ENCODE results near the gene COL25A1.
"Not testable (repeated sequence)": the region's sequence is repeated elsewhere in the genome, so short reads cannot be mapped to it uniquely, and the experiment has no call there.

COL25A1 gene

GRCh38 chr4:109012286-109012880, 290.1 kb downstream of the COL25A1 start:
- no peak for DNase-seq (ENCODE audit: low spot score)

GRCh38 chr4:109011241-109012026, 291.0 kb downstream of the COL25A1 start:
- DNase-seq (ENCODE audit: low spot score) = no peak

- no peak for DNase-seq (ENCODE audit: low spot score)
Measured at GRCh38 chr4:109010521-109010920, 291.9 kb downstream of the COL25A1 start.

- no peak for DNase-seq (ENCODE audit: low spot score)
Measured at GRCh38 chr4:109009909-109010308, 292.5 kb downstream of the COL25A1 start.

GRCh38 chr4:109007976-109008375, 294.5 kb downstream of the COL25A1 start:
- DNase-seq (ENCODE audit: low spot score) = no peak

GRCh38 chr4:109005523-109005922, 296.9 kb downstream of the COL25A1 start:
- DNase-seq (ENCODE audit: low spot score) = no peak

GRCh38 chr4:109004418-109004817, 298.0 kb downstream of the COL25A1 start:
- DNase-seq (ENCODE audit: low spot score) = no peak

GRCh38 chr4:109003964-109004363, 298.5 kb downstream of the COL25A1 start:
- DNase-seq (ENCODE audit: low spot score) = no peak

- no peak for DNase-seq (ENCODE audit: low spot score)
Measured at GRCh38 chr4:108991551-108992328, 310.7 kb downstream of the COL25A1 start.

- no peak for DNase-seq (ENCODE audit: low spot score)
Measured at GRCh38 chr4:108988464-108989195, 313.8 kb downstream of the COL25A1 start.

- DNase-seq (ENCODE audit: low spot score) = not testable (repeated sequence)
Measured at GRCh38 chr4:108984495-108984894, 318.0 kb downstream of the COL25A1 start.

- no peak for DNase-seq (ENCODE audit: low spot score)
Measured at GRCh38 chr4:108982402-108983185, 319.9 kb downstream of the COL25A1 start.

GRCh38 chr4:108980455-108981239, 321.8 kb downstream of the COL25A1 start:
- DNase-seq (ENCODE audit: low spot score) = no peak

GRCh38 chr4:108979759-108980158, 322.7 kb downstream of the COL25A1 start:
- DNase-seq (ENCODE audit: low spot score) = no peak

- no peak for DNase-seq (ENCODE audit: low spot score)
Measured at GRCh38 chr4:108978066-108978465, 324.4 kb downstream of the COL25A1 start.

GRCh38 chr4:108972613-108973283, 329.7 kb downstream of the COL25A1 start:
- DNase-seq (ENCODE audit: low spot score) = no peak

- no peak for DNase-seq (ENCODE audit: low spot score)
Measured at GRCh38 chr4:108971473-108971872, 331.0 kb downstream of the COL25A1 start.

- no peak for DNase-seq (ENCODE audit: low spot score)
Measured at GRCh38 chr4:108965472-108966076, 336.9 kb downstream of the COL25A1 start.

- no peak for DNase-seq (ENCODE audit: low spot score)
Measured at GRCh38 chr4:108965016-108965415, 337.4 kb downstream of the COL25A1 start.

All from SK-N-DZ (cell line).